OCI-LY1 (cell line): ENCODE measurements around the gene ZFHX3.
"Not testable (repeated sequence)": the region's sequence is repeated elsewhere in the genome, so short reads cannot be mapped to it uniquely, and the experiment has no call there.

ENCODE experiments used
- H2AFZ ChIP-seq: fragments of 200-600 bp; sonication (generic), shearing (Covaris generic); 2 replicates; pipeline ENCODE4 v1.6.0; 2014; ENCODE audit warnings: antibody characterized with exemption, mild to moderate bottlenecking, low read length
- H3F3A ChIP-seq: fragments of 200-600 bp; sonication (generic), shearing (Covaris generic); 2 replicates; pipeline ENCODE4 v1.6.0; 2014; ENCODE audit warnings: mild to moderate bottlenecking, antibody characterized with exemption, low read length, moderate library complexity; ENCODE audit not compliant: insufficient read depth
- H3K27ac ChIP-seq: fragments of 200-600 bp; sonication (generic); 2 replicates; pipeline ENCODE4 v1.5.1; 2014; ENCODE audit warnings: low read length, mixed run types, mild to moderate bottlenecking, low read depth; ENCODE audit not compliant: poor library complexity, severe bottlenecking
- H3K27me3 ChIP-seq: fragments of 200-600 bp; sonication (generic); 2 replicates; pipeline ENCODE4 v1.6.0; 2014; ENCODE audit warnings: antibody characterized with exemption, mild to moderate bottlenecking, low read length, moderate library complexity; ENCODE audit not compliant: insufficient read depth
- H3K36me3 ChIP-seq: fragments of 200-600 bp; sonication (generic); 2 replicates; pipeline ENCODE4 v1.6.1; 2014; ENCODE audit warnings: mild to moderate bottlenecking, antibody characterized with exemption, low read length, moderate library complexity, mixed read lengths; ENCODE audit not compliant: insufficient read depth
- H3K4me1 ChIP-seq: fragments of 200-600 bp; sonication (generic); 2 replicates; pipeline ENCODE4 v1.5.1; 2014; ENCODE audit warnings: mild to moderate bottlenecking, low read length, moderate library complexity; ENCODE audit not compliant: insufficient read depth, severe bottlenecking
- H3K4me2 ChIP-seq: fragments of 200-600 bp; sonication (generic), shearing (Covaris generic); 2 replicates; pipeline ENCODE4 v1.6.1; 2014; ENCODE audit warnings: low read length
- H3K4me3 ChIP-seq: fragments of 200-600 bp; sonication (generic); 2 replicates; pipeline ENCODE4 v1.5.1; 2014; ENCODE audit warnings: low read length, low read depth, mild to moderate bottlenecking, mixed read lengths; ENCODE audit not compliant: poor library complexity, severe bottlenecking
- H3K79me2 ChIP-seq: fragments of 200-600 bp; shearing (Covaris generic); 2 replicates; pipeline ENCODE4 v1.6.1; 2016; ENCODE audit warnings: mixed run types, low read length, mixed read lengths; ENCODE audit not compliant: insufficient read depth
- H3K9ac ChIP-seq: fragments of 200-600 bp; sonication (generic), shearing (Covaris generic); 2 replicates; pipeline ENCODE4 v1.6.1; 2014; ENCODE audit warnings: mild to moderate bottlenecking, low read length, mixed read lengths
- H3K9me2 ChIP-seq: fragments of 200-600 bp; sonication (generic), shearing (Covaris generic); 2 replicates; pipeline ENCODE4 v1.6.1; 2014; ENCODE audit warnings: low read depth, mild to moderate bottlenecking, low read length, mixed read lengths
- H3K9me3 ChIP-seq: fragments of 200-600 bp; shearing (Covaris generic); 2 replicates; pipeline ENCODE4 v1.6.1; 2014; ENCODE audit warnings: low read length, mixed read lengths
- H4K20me1 ChIP-seq: fragments of 200-600 bp; sonication (generic), shearing (Covaris generic); 2 replicates; pipeline ENCODE4 v1.6.0; 2016; ENCODE audit warnings: mild to moderate bottlenecking, low read length; ENCODE audit not compliant: insufficient read depth
- EZH2 ChIP-seq: fragments of 200-600 bp; sonication (generic), shearing (Covaris generic); IDR thresholded peaks from 2 replicates; pipeline ENCODE4 v1.8.0; 2017; ENCODE audit warnings: borderline replicate concordance, mixed run types, mild to moderate bottlenecking, antibody characterized with exemption, low read length, moderate library complexity, mixed read lengths
- TF ChIP-seq, protein P1 (sequence below): fragments of 200-600 bp; sonication (generic), shearing (Covaris generic); IDR thresholded peaks from 2 replicates; pipeline ENCODE4 v1.5.1; 2017; ENCODE audit warnings: mild to moderate bottlenecking, antibody characterized with exemption, low read length, moderate library complexity, mixed read lengths

The ZFHX3 gene

DNA sequence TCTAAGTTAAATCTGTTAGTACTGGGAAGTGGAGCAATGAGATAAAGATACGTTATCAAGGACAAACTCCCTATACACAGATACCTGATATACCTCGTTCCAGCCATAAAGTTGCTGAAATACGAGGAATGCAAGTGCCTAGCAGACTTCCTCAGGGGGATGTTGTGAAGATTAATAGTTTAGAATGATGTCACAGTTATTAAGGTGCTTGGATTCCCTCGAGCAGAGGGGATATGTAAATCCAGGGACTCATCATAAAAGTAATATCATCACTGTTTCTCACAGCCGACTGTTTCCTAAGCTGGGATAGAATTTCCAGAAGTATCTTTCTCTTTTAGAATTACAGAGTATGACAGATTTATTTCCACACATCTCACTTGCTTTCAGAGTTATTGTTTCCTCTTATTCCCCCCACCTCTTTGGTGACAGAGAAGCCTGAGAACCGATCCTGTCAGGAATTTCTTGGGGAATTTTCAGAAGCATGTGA, 28.4 kb upstream of the ZFHX3 start:
- no peak overlapping the region for H3K27ac ChIP-seq
- H3F3A ChIP-seq = no peaks in the 10 kb centered on the region
- H4K20me1 ChIP-seq = no peaks in the 10 kb centered on the region
- H3K9me2 ChIP-seq = no peaks in the 10 kb centered on the region
- TF ChIP-seq EZH2 = no peak
- TF ChIP-seq, protein P1, sequence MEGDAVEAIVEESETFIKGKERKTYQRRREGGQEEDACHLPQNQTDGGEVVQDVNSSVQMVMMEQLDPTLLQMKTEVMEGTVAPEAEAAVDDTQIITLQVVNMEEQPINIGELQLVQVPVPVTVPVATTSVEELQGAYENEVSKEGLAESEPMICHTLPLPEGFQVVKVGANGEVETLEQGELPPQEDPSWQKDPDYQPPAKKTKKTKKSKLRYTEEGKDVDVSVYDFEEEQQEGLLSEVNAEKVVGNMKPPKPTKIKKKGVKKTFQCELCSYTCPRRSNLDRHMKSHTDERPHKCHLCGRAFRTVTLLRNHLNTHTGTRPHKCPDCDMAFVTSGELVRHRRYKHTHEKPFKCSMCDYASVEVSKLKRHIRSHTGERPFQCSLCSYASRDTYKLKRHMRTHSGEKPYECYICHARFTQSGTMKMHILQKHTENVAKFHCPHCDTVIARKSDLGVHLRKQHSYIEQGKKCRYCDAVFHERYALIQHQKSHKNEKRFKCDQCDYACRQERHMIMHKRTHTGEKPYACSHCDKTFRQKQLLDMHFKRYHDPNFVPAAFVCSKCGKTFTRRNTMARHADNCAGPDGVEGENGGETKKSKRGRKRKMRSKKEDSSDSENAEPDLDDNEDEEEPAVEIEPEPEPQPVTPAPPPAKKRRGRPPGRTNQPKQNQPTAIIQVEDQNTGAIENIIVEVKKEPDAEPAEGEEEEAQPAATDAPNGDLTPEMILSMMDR = no peak
- no peaks in the 10 kb centered on the region for H3K36me3 ChIP-seq
- H3K9ac ChIP-seq = no peak overlapping the region
- no peak overlapping the region for H2AFZ ChIP-seq
- no peak overlapping the region for H3K4me3 ChIP-seq
- no peaks in the 10 kb centered on the region for H3K79me2 ChIP-seq
- no peaks in the 10 kb centered on the region for H3K9me3 ChIP-seq
- no peaks in the 10 kb centered on the region for H3K27me3 ChIP-seq
- no peak overlapping the region for H3K4me2 ChIP-seq
- H3K4me1 ChIP-seq = no peaks in the 10 kb centered on the region

DNA sequence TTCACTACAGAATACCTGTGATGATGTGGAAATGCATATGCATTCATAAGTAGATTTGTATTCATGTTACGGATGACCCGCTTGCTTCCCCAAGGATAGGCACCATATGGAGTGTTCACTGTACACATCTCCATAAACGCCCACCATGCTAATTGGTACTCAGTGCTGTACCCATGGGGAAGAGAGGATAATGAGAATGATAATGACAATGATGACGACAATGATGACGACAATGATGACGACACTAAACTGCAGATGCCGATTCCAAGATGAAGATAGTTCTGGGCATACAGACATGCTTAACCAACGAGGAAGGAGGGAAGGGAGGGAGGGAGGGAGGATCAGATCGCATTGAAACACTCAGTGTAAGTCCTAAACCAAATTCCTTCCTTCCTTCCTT, 26.5 kb upstream of the ZFHX3 start:
- TF ChIP-seq EZH2 = no peak
- TF ChIP-seq, protein P1 = no peak
- Histone ChIP-seq H3K4me3 (no peak overlapping the region), H3K27ac (no peak overlapping the region), H3K9me2 (no peaks in the 10 kb centered on the region), H2AFZ (no peak overlapping the region), H3F3A (no peaks in the 10 kb centered on the region), H3K4me2 (no peak overlapping the region), H3K79me2 (no peaks in the 10 kb centered on the region), H3K4me1 (no peaks in the 10 kb centered on the region), H3K27me3 (no peaks in the 10 kb centered on the region), H3K9ac (no peak overlapping the region), H3K36me3 (no peaks in the 10 kb centered on the region), H4K20me1 (no peaks in the 10 kb centered on the region), H3K9me3 (no peaks in the 10 kb centered on the region)

DNA sequence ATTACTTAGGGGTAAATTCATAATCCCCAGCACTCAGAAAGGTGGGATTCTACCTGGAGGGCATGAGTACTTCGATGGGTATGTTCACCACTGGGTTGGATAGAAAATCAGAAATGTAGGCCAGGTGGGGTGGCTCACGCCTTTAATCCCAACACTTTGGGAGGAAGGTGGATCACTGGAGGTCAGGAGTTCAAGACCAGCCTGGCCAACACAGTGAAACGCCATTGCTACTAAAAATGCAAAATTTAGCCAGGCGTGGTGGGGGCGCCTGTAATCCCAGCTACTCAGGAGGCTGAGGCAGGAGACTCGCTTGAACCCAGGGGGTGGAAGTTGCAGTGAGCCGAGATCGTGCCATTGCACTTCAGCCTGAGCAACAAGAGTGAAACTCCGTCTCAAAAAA, 24.1 kb upstream of the ZFHX3 start:
- not testable (repeated sequence) for H3K4me1 ChIP-seq, H3F3A ChIP-seq, H3K9me2 ChIP-seq, H3K9me3 ChIP-seq, H3K27me3 ChIP-seq, H4K20me1 ChIP-seq, H3K79me2 ChIP-seq, H3K36me3 ChIP-seq, H3K27ac ChIP-seq, H3K4me3 ChIP-seq, H3K9ac ChIP-seq, H2AFZ ChIP-seq, H3K4me2 ChIP-seq

DNA sequence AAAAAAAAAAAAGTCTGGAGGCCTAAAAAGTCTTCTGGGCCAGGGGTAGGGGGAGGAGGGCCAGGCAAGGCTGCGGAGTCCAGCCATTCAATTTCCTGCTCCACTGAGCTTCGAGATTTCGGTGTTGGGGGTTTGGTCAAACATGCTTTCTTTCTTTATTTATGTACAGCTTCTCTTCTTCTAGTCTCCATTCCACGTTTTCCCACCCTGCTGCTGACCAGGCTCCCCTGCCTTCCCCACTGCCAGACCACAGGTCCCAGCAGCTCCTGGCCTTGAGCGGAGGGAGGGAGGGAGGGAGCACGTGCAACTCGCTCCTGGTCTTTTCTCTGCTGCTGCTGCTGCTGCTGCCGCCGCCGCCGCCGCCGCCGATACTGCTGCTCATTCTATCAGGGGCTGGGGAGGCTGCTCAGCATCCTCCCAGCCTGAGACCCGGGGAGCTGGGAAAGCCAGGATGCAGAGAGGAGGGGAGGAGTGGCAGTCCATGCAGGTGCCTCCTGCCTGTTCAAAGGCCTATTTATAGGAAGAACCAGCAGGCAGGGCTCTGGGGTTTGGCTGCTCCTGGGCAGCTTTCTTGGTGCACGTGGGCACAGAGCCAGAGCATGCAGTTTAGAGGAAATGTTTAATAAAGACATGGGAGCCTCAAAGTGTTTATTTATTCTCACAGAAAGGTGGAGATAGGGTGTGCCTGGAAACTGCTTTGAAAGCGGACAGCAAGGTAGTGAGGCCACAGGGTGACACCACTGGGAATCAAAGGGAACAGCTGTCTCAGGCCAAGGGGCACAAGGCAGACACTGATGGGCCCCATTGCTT, 23.4 kb upstream of the ZFHX3 start:
- no peaks in the 10 kb centered on the region for H3K79me2 ChIP-seq
- H3K9me3 ChIP-seq = no peaks in the 10 kb centered on the region
- no peaks in the 10 kb centered on the region for H3K36me3 ChIP-seq
- no peak overlapping the region for H3K27ac ChIP-seq
- H3K27me3 ChIP-seq = no peaks in the 10 kb centered on the region
- H3K9me2 ChIP-seq = no peaks in the 10 kb centered on the region
- no peak overlapping the region for H3K9ac ChIP-seq
- no peaks in the 10 kb centered on the region for H3F3A ChIP-seq
- H2AFZ ChIP-seq = no peak overlapping the region
- H3K4me2 ChIP-seq = no peak overlapping the region
- no peaks in the 10 kb centered on the region for H4K20me1 ChIP-seq
- no peak overlapping the region for H3K4me3 ChIP-seq
- TF ChIP-seq EZH2 = no peak
- TF ChIP-seq, protein P1 = no peak
- H3K4me1 ChIP-seq = no peaks in the 10 kb centered on the region
